GM12873 (cell line): Measurements from ENCODE around the gene WWC2.

Experiments used
- TF ChIP-seq, protein P1 (sequence below): IDR thresholded peaks from 2 replicates; pipeline ENCODE4 v1.5.1; 2012; ENCODE audit warnings: low read depth, mild to moderate bottlenecking, moderate library complexity, low read length, control low read depth; ENCODE audit not compliant: insufficient read depth; ENCODE audit errors: missing control alignments

The WWC2 gene

DNA sequence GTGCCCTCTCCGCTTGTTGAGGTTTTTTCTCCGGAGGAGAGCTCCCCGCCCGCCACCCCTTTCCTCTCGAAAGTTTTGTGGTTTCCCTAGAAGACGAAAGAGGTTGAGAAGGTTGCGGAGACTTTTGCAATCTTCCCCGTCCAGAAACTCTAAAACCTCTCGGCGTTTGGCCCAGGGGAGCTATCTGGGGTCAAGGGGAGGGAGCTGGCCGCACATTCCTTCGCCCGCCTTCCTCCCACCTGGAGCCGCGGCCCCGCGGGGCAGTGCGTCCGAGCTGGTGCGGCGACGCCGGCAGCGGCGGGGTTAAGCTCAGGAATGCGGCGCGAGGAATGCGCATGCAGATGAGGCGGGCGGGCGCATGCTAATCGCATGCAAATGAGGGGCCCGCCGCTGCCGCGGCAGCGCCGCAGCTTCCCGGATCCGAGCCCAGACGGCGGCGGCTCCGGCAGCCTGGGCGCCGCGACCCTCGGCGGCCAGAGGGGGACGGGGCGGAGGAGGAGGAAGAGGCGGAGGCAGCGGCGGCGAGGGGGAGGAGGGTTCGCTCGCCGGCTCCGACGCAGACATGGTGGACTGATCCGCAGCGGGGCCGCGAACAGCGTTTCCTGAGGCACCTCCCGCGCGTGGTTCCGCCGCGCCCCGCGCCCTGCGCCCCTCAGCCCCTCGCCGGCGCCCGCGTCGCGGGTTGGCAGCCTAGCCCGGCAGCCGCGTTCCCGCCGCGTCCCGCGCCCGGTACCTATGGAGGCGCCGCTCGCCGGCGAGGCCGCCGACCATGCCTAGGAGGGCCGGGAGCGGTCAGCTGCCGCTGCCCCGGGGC, at the start of gene WWC2:
WWC2 (plus strand) TSS at position 535 of the 814 bp plus-strand sequence; CDS start at position 770, 235 bp downstream.
- TF ChIP-seq, protein P1, sequence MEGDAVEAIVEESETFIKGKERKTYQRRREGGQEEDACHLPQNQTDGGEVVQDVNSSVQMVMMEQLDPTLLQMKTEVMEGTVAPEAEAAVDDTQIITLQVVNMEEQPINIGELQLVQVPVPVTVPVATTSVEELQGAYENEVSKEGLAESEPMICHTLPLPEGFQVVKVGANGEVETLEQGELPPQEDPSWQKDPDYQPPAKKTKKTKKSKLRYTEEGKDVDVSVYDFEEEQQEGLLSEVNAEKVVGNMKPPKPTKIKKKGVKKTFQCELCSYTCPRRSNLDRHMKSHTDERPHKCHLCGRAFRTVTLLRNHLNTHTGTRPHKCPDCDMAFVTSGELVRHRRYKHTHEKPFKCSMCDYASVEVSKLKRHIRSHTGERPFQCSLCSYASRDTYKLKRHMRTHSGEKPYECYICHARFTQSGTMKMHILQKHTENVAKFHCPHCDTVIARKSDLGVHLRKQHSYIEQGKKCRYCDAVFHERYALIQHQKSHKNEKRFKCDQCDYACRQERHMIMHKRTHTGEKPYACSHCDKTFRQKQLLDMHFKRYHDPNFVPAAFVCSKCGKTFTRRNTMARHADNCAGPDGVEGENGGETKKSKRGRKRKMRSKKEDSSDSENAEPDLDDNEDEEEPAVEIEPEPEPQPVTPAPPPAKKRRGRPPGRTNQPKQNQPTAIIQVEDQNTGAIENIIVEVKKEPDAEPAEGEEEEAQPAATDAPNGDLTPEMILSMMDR: no peak

DNA sequence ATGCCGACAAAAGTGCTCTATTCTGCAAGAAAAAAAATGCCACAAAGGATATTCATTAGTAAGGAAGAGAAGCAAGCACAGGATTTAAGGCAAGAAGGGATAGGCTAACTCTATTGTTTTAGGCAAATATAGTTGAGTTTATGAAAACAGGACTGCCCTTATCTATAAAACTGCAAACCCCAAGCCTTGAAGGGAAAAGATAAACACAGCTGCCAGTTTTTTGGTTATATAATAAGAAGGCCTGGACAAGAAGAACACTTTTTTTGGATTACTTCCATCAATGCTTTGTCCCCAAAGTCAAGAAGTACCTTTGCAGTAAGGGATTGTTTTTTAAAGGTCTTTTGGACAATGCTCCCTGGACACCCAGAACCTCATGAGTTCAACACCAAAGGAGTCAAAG, 45.4 kb upstream of the WWC2 start:
- TF ChIP-seq, protein P1: no peak

- TF ChIP-seq, protein P1: no peak
Observed at GRCh38 chr4:183057255-183057654, 41.8 kb upstream of the WWC2 start.

- TF ChIP-seq, protein P1: no peak
Observed at GRCh38 chr4:183059797-183060196, 39.3 kb upstream of the WWC2 start.

GRCh38 chr4:183068502-183068901, 30.6 kb upstream of the WWC2 start:
- TF ChIP-seq, protein P1: no peak

DNA sequence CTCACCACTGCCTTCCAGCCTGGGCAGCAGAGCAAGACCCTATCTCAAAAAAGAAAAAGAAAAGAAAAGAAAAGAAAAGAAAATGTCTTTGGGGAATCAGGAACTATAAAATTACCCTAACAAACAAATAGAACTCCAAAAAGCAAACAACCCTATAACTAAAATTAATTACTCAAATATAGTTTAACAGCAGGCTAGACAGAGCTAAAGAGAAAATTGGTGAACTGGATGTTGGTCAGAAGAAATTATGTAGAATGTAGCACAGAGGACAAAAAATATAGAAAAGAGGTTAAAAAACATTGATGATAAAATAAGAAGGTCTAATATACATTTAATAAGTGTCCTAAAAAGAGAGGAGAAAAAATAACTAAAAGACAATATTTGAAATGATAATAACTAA, 27.8 kb upstream of the WWC2 start:
- TF ChIP-seq, protein P1: no peak

GRCh38 chr4:183072176-183072575, 26.9 kb upstream of the WWC2 start:
- TF ChIP-seq, protein P1: no peak
